NCI-H226 (cell line): Measurements from ENCODE around the gene LIF.
A peak's percentile ranks its signal among the peaks of the same experiment; 100 is the strongest.

Source experiments
- DNase-seq: peaks from one replicate; pipeline ENCODE4 v3.0.0-alpha.2; 2015

Gene LIF

DNA sequence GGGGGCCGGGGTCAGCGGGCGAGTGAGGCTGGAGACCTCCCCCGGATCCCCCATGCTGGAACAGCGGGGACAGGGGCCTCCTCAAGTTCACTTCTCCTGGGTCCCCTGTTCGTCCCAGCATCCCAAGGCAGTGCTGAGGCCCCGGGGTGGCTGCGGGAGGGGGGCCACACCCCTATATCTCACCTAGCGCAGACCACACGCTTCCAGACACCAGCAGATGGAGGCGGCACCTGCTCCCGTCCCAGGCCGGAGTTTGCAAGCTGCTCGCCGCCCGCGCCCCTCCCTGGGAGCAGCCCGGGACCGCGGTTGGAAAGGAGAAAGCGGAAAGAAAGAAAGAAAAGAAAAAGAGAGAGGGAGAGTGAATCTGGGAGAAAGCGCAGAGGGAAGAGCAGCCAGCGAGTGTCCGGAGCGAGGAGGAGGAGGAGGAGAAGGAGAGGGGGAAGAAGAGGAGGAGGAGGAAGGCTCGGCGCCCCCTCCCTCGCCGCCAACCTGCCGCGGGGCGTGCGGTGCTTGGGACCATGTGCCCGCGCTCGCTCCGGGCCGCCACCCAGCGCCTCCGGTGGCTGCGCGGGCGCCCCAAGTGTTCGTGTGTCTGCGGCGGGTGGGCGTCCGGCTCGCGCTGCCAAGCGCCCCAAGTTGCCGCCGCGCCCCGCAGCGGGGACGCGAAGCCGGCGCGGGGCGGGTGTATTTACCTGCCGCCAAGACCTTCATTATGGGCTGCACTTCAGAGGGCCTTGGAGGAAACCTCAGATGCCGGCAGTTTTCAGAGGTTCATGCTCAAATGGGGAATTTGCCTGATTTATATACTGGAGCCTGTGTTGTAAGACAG, at the start of gene LIF:
Gene LIF, minus strand, starts transcription at position 775 of the 829 bp plus-strand sequence. Its CDS starts 64 bp downstream, at position 711.
- DNase-seq: peak; percentile 39

DNA sequence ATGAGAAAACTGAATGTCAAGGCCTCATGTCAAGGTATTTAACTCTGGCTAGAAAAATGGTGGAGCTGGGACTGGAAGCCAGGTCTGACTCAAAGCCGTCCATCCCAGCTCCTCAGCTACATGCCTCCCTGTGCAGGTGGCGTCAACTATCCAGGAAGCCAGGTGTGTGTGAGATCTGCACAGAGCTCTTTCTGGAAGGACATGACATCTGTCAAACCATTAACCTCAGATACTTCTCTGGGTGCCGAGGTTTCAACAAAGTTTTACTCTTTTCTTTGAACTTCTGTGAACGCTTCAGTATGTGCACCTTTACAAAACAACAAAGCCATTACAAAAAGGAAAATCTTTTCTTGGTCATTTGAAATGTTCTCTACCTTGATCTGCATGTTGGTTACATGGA, 49.8 kb upstream of the LIF start:
- no peak for DNase-seq

DNA sequence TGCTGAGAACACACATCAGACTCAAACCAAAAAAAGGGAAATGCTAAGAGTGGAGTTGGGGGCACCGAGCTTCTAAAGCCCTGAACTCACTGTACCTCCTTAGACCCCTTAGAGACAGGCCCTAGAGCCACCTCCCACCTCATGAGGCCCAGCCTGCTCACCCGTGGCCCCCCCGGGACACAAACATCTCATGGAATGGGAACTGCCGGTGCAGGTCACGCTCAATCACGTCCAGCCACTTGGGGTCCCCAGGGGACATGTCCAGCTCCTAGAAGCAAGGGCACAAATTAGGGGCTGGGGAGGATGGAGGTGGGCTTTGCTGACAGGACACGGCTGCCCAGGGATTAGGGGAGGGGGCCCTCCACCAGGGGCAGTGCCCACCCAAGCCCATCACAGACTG, 49.0 kb upstream of the LIF start:
- no peak for DNase-seq

DNA sequence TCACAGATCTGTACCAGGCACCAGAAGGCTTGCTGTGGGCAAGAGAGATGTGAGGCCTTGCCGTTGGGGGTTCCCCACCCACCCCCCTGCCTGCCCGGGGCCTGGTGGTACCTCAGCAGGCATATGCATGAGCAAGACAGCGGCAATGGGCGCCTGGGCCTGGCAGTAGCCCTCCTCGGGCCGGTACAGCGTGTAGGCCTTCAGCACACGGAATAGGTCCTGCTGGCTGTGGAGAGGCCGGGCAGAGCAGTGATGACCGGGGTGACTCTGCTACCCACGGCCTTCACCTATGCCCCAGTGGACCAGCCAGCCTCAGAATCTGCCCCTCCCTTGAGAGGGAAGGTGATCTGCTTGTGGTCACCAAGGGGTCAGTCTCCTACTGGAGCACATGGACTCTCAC, 48.3 kb upstream of the LIF start:
- no peak for DNase-seq

DNA sequence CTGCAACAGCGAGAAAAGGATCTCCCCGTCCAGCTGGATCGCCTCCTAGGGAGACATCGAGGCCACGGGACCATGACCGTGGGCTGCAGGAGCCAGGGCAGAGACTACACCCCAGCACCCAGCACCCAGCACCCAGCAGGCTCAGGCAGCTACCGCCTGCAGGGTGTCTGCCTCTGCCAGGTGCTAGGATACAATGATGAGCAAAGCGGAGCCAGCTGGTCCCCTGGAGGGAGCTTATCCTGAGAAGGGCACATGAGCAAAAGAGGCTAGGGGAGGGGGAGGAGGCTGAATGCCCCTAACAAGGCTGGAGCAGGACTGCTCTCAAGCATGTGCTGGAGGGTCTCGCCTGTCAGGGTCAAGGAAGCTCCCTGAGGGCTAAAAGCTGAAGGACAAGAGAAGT, 47.5 kb upstream of the LIF start:
- no peak for DNase-seq

DNA sequence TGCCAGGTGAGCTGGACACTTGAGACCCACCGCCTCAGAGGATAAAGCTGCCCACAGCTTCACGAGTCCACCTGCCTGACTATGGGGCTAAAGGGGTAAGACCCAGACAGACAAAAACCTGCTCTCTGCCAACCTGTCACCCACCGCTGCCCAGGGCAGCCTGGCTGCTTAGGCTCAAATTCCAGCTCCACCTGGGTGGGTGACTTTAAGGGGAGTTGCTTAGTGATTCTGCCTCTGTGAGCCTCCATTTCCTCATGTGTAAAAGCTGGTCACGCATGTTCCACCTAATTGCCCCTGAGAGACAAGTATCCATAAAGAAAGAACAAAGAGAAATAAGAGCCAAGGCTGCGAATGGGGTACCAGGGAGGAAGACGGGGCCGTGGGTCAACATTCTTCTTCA, 46.5 kb upstream of the LIF start:
- DNase-seq: no peak

DNA sequence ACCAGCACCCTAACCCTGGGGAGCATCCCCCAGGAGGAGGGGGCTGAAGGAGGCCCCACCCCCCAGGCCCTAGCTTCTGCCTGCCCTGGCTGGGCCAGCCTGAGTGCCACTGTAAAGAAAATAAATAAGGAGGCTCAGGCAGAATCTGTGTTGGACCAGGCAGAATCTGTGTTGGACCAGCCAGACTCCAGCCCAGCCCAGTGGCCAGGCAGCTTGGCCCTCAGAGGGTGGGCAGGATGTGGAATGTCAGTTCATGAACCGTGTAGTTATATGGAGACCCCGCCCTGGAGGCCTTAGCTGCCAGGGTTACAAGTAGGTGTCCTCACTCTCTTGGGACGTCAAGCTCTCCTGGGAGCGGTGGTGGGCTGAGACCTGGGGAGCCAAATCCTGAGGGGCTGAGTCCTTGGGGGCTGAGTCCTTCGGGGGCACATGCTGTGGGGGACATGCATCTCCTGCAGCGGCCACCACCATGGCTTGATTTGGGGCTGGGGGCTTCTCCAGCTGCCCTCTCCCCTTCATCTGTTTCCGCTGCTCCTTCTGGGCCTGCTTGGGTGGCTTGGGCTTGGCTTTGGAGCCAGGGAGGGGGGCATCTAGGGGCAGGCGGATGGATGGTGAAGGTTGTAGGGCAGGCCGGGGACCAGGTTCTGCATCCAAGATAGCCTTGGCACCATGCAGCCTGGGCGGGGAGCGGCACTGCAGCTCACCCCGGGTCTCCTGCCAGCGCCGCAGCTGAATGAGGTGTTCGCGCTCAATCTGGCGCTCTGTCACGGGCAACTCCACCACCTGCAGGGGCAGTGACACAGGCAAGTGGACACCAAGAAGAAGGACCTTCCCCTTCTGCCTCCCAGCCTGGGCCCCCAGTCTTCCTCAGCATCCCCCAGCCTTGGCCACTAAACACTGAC, 45.8 kb upstream of the LIF start:
- DNase-seq: no peak

DNA sequence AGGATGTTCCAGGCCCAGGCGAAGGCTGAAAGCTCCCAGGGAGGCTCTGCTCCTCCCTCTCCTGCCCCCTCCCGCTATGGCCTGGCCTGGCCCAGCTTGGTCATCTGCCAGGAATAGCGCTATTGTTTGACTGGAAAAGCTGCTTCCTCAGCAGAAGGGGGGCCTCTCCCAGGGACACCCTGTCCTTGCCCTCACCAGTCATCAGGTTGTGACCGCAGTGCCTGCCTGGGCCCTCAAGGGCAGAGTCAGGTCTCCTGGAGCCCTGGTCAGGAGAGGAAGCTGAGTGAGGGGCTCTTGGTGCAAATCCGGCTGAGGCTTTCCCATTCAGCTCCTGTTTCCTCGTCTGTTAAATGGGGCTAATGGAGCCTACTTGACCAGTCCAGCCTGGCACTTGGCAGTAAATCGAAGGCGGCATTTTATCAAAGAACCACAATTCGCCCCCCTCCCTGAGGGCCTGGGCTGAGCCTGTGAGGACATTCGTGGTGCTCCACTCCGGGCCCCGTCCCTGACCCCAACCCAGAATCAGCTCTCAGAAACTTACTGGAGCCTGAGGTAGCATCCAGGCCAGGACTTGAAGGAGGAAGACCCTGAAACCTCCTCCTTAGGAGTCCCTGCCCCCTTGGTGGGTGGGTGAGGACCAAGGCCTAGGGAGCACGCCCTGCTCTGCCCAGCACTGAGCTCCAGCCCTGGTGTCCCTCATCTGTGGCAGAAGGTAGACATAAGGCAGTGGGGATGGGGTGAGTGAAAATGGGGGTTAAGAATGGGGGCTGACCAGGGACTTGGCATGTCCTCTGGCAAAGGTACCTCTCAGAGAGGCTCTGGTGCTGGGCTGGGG, 44.7 kb upstream of the LIF start:
- no peak for DNase-seq

DNA sequence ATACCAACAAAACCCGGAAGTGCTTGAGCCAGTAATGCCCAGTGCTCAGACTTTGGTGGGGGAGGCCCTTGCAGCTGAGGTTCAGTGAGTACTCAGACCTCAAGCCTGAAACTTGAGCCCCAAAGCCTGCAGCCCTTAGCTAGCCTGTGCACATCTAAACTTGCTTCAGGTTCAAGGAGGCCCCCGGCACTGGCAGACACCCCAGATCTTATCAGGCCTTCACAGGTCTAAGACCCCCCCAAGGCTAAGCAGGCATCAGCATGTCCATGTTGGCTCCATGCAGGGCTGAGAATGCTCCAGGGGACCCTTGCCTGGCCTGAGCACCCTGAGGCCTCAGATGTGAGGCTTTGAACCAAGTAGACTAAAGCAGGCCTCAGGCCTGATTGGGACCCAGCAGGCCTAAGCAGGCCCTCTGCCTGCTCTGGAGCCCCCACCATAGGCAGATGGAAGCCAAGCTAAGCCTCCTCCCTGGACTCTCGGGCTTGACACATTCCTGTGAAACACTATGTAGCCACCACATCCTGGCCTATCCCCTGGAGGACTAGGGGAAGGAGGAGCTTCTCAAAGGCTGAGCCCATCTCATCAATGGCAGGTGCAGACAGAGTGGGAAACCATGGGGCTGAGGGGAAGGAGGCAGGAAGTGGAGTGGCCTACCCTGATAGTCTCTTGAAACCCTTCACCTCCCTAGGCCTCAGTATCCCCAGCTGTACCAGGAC, 43.9 kb upstream of the LIF start:
- no peak for DNase-seq

DNA sequence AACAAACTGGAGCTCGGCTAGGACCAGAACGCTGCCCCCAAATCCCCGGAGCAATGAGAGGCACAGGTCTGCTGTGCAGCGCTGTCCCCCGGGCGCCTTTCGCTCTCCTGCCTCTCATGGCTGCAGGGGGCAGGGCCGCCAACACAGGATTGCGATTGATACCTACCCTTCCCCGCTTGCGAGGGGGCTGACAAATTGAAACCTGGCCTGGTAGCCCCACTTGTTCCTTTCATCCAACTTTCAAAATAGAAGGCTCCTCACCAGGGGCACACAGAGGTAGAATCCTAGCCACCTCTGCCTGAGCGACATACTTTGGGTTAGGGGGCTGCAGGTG, 43.4 kb upstream of the LIF start:
- DNase-seq: no peak

DNA sequence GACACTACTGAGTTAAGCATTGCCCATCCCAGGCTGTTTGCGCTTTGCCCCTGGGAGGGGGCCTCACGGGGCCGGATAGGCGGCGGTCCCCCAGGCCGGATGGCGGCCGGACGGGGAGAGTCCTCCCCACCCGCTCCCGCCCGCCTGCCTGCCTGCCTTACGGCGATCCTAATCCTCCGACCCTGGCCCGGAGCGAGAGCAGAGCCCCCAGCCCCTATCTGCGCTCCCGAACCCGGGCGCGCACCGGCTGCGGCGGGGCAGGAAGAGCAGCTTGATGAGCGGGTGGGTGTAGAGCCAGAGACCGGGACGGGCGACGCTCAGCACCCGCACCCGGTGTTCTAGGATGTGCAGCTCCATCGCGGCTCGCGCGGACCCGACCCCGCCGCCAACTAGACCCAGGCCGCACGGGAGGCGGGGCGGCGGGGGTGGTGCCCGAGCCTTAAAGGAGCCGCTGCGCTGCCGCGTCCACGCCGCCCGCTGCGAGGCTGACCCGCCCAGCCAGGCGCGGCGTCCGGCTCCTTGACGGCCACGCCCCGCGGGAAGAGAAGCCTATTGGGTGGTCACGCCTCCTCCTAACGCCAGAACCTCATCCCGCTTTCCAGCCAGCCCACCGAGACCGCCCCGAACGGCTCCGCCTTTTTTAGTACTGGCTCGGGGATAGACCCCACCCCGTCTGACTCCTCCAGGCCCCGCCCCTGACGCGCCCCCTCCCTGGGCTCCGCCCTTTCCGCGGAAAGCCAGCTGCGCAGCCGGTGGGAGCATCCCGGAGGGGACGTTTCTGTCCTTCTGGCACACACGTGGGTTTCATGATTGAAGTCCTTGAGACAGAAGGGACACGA, 42.8 kb upstream of the LIF start, which contains the start of gene CASTOR1:
Gene CASTOR1, minus strand, starts transcription at position 365 of the 839 bp plus-strand sequence. Its CDS starts 8 bp downstream, at position 357.
- DNase-seq: peak; percentile 79

DNA sequence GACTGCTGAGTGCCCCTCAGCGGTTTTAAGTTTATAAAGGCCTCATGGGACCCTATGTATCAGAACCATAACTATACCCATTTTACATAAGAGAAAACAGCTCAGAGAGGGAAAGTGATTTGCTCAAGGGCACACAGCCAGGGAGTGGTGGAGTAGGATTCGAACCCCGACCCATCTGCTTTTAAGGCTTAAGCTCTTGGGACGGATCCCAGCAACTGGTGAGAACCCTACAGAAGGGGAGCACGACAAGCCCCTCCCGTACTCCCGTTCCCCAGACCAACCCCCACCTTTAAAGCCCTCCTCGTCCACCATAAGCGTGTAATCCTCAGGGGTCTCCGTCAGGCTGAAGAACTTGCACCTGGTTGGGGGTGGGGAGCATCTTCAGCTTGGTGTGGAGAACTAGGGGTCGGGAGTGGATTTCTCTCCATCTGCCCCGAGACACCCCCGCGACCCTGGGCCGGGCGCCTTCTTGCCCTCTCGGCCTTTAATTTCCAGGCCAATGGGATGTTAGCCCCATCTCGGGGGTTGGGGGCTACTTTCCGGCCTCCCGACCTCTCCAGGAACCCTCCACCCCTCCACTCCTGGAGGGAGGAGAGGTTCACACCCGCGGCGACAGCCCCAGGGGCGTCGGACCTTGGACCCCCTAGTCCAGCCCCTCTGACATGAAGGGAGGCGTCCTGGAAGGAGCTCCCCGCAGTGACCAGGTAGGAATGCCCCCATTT, 42.0 kb upstream of the LIF start:
- DNase-seq: no peak

DNA sequence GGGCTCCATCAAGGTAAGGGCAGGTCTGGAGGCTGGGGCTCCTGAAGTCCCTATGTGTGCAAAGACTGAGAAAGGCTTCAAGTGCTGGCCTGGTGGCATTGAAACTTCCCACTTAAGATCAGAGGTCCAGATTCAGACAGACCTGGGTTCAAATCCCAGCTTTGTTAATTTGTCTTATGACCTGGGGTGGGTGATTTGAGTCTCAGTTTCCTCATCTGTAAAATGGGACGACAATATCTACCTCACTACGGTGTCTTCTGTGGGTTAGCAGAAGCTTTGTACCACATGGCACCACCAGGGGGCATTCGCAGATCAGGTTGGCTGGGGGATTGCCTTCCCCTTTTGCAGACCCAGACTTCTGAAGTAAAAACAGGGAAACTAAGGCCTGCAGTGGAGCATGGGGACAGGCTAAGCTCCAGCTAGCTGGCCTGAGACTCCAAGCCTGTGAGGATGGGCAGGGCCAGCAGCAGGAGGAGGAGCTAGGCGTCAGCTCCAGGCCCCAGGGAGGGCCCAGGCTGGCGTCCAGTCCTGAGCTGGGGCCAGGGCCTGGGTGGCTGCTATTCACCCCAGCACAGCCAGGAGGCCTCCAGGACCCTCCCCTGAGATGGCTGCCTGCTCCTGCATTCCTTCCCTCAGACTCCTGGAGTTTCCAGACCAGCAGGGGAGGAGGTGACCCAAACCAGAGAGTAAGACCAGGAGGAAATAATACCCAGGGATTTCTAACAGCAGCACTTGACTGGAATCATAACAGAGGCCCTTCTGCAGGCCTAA, 41.3 kb upstream of the LIF start:
- peak; percentile 72 for DNase-seq

DNA sequence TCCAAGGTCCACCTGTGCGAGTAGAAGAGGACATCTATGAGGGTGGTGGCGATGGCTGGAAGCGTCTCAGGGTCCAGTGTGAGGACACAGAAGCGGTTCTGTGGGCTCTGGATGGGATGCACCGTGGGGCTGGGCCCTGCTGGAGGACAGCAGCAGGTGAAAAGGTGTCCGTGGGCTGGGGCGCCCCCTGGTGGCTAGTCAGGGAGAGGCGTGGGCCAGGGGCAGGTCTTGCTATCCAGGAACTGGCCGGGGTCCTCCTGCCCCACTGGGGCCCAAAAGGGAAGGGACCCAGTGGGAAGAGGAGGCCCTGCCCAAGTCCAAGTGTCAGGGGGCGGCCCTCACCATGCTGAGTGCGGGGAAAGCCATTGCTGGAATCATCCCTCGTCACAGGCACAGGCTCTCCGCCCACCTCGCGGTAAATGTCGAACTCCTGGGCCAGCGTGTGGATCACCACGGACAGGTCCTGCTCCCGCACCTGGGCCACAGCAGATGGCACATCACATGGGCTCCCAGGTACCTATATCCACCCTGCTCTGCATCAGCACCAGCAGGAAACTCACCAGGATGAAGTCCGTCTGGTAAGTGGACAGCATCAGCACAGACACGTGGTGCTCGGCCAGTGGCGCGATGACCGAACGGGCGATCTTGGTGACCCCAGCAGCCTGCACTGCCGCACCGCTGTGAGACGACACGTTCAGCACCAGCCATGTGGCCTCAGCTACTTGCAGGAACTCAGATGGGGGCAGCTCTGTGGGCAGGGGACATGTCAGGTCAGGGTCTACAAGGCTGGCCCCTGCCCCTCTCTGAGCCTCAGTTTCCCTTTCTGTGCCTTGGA, 40.5 kb upstream of the LIF start:
- no peak for DNase-seq

DNA sequence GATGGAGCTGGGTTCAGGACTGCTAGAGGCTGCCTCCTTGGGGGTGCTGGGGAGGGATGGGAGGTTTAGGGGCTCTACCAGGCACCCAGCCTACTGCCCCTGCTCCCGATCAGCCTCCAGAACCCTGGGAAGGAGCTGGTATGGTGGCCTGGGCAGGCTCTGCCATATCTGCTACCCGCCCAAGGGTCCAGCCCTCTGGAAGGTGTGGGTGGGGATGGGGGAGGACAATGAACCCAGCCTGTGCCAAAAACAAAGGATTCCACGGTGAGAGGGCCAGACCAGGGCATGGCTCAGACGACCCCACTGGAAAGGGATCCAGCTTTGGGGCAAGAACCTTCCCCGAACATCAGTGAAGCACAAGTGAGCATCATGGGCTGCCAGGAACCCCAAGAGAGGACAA, 39.8 kb upstream of the LIF start:
- no peak for DNase-seq

DNA sequence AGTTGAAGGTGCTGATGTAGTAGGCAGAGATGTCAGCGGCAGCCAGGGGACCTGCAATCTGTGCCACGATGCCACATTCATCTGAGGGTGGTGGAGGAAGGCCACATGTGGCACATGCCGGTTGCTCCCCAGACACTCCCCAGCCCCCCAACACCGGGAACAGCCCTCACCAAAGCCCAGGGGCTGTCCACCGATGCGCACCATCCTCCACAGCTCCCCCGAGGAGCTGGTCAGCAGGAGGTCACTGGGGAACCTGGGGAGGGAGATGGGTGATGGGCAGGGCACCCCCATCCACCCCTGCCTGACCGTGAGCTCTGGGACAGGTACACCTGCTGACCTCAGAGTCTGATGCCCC, 39.3 kb upstream of the LIF start:
- DNase-seq: no peak

DNA sequence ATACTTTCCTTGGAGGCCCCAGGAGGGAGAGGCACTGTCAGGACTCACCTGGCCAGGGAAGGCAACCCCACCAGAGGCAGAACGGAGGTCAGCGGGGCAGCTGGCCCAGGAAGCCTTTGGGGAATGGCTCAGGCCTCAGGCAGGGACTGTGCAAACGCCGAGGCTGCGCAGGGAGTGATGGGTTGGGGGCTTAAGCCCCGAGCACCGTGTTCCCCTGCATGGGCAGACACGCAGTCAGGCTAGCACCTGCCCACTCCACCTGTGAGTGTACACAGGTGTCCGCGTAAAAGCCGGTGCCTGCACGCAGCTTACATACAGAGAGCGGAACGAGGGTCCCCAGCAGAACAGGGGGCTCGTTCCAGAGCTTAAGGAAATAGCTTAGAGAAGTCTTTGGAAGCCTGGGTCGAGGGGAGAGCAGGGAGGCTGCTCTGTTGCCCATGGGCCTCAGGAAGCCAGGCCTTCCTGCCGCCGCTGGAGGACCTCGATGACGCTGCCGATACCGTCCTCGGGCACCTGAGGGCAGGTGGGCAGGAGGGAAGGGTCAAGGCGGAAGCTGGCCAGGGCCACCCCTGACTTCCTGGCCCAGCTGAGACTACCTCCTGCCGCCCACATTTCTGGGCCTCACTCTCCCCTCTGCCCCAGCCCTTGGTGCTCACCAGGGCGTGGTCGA, 38.8 kb upstream of the LIF start:
- DNase-seq: no peak

DNA sequence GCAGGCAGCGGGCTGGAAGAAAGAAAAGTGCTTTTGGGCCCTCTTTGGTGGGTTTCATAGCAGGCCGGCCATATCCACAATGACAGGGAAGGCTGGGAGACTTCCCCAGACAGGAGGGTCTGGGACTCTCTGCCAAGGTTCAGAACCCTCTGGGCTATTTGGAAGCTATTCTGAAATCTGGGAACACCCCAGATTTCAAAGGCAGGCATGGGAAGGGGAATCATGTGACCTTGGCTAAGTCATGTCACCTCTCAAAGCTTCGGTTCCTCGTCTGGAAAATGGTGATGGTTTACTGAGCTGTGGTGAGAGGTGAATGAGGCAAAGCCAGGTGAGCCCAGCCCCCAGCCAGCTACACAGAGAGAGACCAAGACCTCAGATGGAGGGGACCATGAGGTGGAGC, 38.1 kb upstream of the LIF start:
- no peak for DNase-seq

DNA sequence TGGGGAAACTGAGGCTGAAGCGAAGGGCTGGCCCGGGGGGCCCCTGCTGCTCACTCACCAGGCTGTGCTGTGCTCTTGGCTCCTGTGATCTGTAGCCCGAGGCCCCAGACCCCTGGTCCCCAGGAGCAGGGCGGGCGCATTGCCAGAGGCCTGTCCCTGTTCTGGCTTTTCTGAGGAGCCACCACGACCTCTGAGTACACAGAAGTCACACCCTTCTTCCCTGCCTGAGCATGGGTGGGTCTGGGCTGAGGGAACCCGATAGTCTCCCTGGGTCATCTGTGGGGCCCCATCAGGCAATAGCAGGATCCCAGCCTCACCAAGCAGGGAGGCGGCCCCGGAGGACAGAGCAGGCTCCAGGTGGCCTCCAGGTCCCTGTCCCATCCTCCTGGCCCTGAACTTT, 37.6 kb upstream of the LIF start:
- DNase-seq: no peak
